SU-DHL-6 (cell line): ENCODE measurements around the gene RUNX2.

Experiments used
- CTCF ChIP-seq: fragments of 200-600 bp; sonication (generic); IDR thresholded peaks from one replicate; pipeline ENCODE4 v1.5.1; 2017; ENCODE audit warnings: antibody characterized with exemption, mild to moderate bottlenecking, low read length, moderate library complexity; ENCODE audit not compliant: insufficient read depth, poor library complexity, severe bottlenecking
- EZH2phosphoT487 ChIP-seq: fragments of 200-600 bp; sonication (generic), shearing (Covaris generic); conservative IDR thresholded peaks from 2 replicates; pipeline ENCODE4 v1.6.1; 2018; ENCODE audit warnings: mild to moderate bottlenecking, antibody characterized with exemption, low read length, moderate library complexity, mixed read lengths

DNA sequence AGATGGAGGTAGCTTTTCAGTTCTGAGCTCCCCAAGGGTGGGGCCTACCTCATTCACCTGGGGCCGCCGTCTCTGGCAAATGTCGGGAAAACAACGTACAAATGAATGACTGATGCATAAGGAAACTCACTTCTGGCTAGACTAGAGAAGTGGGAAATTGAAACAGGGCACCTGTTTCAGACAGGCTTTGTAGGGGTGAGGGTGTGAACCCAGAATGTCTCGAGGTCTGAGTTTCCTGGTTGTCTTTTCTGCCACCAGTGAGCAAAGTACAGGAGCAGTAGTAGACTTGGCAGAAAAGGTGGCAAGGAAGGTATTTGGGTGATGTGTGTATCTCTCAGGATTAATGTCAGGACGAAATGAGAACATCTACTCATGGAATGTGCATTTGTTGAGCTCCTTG is 379.0 kb downstream of the RUNX2 start:
- TF ChIP-seq CTCF (no peak), EZH2phosphoT487 (no peak)
